ENCODE data around the gene ALG10. TPM values are rescaled to one million over a fixed set of nuclear protein-coding genes. Genes with fewer than 3 reads are reported as not detected.
"Not testable (repeated sequence)": the region's sequence is repeated elsewhere in the genome, so short reads cannot be mapped to it uniquely, and the experiment has no call there.

ALG10 gene
- total RNA-seq, 1 experiment from 2014 or later, result 13.0 TPM

GRCh38 chr12:34038357-34038756 is 16.1 kb downstream of the ALG10 start:
- not testable (repeated sequence) for H3K27ac ChIP-seq (ENCODE audit: insufficient read length, low read depth, low read length); H3K4me1 ChIP-seq (ENCODE audit: insufficient read depth, low read length); H3K23me2 ChIP-seq (ENCODE audit: insufficient read length, low read depth, low read length, poor library complexity, severe bottlenecking); H3K79me2 ChIP-seq (ENCODE audit: insufficient read depth, low read length); H3K56ac ChIP-seq (ENCODE audit: insufficient read length, low read depth, low read length); H3K4me3 Mint-ChIP-seq; H3K79me1 ChIP-seq (ENCODE audit: insufficient read depth, low read depth, low read length, poor library complexity, severe bottlenecking); H3K27me3 ChIP-seq (ENCODE audit: insufficient read depth, low read length); H3K9ac ChIP-seq (ENCODE audit: extremely low read depth, insufficient read length, low read length); H2BK120ac ChIP-seq (ENCODE audit: low read depth, low read length, poor library complexity, severe bottlenecking); H3K14ac ChIP-seq (ENCODE audit: insufficient read depth, low read length); H4K91ac ChIP-seq (ENCODE audit: insufficient read length, low read depth, low read length); H2BK20ac ChIP-seq (ENCODE audit: low read depth, low read length, poor library complexity, severe bottlenecking); H2AFZ ChIP-seq (ENCODE audit: low read length); H3K27me3 Mint-ChIP-seq (ENCODE audit: low read depth); H4K20me1 ChIP-seq (ENCODE audit: control insufficient read depth, insufficient read depth, insufficient read length); DNase-seq; H3K27ac Mint-ChIP-seq; H4K5ac ChIP-seq (ENCODE audit: insufficient read length, low read depth, low read length); H4K8ac ChIP-seq (replicated peaks; ENCODE audit: insufficient read length, low read depth, low read length); H3K4ac ChIP-seq (ENCODE audit: low read depth, low read length); H3K18ac ChIP-seq (ENCODE audit: insufficient read length, low read depth, low read length); H2AK5ac ChIP-seq (ENCODE audit: insufficient read length, low read length); H3K9me3 ChIP-seq (ENCODE audit: control insufficient read depth, low read depth, low read length); H3K4me2 ChIP-seq (ENCODE audit: insufficient read depth, insufficient read length, low read length); H3K23ac ChIP-seq (ENCODE audit: insufficient read length, low read depth, low read length); H2BK15ac ChIP-seq (ENCODE audit: low read depth, low read length); H3K4me1 Mint-ChIP-seq; H2BK12ac ChIP-seq (ENCODE audit: insufficient read length, low read depth, low read length); H2BK5ac ChIP-seq (ENCODE audit: insufficient read length, low read length); H3T11ph ChIP-seq (ENCODE audit: low read length)
- Mint-ChIP-seq H3K36me3 (ENCODE audit: insufficient read depth in 1 of 3, low read depth in 3 of 3) (peaks cover 5 to 18% (median 6%) of the 10 kb centered on the region in 3 experiments; a peak in 6 of 7 replicates), H3K9me3 (peaks cover 32 to 35% of the 10 kb centered on the region in 2 experiments)
- TF ChIP-seq, protein P1, sequence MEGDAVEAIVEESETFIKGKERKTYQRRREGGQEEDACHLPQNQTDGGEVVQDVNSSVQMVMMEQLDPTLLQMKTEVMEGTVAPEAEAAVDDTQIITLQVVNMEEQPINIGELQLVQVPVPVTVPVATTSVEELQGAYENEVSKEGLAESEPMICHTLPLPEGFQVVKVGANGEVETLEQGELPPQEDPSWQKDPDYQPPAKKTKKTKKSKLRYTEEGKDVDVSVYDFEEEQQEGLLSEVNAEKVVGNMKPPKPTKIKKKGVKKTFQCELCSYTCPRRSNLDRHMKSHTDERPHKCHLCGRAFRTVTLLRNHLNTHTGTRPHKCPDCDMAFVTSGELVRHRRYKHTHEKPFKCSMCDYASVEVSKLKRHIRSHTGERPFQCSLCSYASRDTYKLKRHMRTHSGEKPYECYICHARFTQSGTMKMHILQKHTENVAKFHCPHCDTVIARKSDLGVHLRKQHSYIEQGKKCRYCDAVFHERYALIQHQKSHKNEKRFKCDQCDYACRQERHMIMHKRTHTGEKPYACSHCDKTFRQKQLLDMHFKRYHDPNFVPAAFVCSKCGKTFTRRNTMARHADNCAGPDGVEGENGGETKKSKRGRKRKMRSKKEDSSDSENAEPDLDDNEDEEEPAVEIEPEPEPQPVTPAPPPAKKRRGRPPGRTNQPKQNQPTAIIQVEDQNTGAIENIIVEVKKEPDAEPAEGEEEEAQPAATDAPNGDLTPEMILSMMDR (conservative IDR thresholded peaks at IDR 0.05), result peak; percentile 28; the same call in 2 of the 3 replicates
- no CpG with 5 or more reads among the region's 3 CpGs for WGBS (ENCODE audit: extremely low coverage, insufficient read length, low lambda C conversion rate)

Measured in H9 (cell line).